ENCODE measurements around the gene FHL2.
"Not testable (repeated sequence)": the region's sequence is repeated elsewhere in the genome, so short reads cannot be mapped to it uniquely, and the experiment has no call there.

The FHL2 gene

GRCh38 chr2:105329197-105329554 is 69.7 kb downstream of the FHL2 start:
- Histone ChIP-seq H3K4me3 (ENCODE audit: insufficient read length, low read depth) (peak overlapping the region; percentile 62), H3K9ac (ENCODE audit: insufficient read length, low read depth) (peak overlapping the region; percentile 80), H3K4me1 (ENCODE audit: insufficient read depth, insufficient read length) (peaks cover 12% of the 10 kb centered on the region), H3K9me3 (ENCODE audit: insufficient read depth, low read length) (no peaks in the 10 kb centered on the region), H3K27me3 (ENCODE audit: insufficient read depth, insufficient read length) (no peaks in the 10 kb centered on the region), H3K36me3 (ENCODE audit: insufficient read depth, insufficient read length, low read length) (peaks cover 12% of the 10 kb centered on the region)
- no peak for DNase-seq (ENCODE audit: low read depth, low spot score)
- TF ChIP-seq YY1 (IDR thresholded peaks at IDR 0.05; ENCODE audit: insufficient read depth, insufficient read length) = no peak
- no peak for TF ChIP-seq SUZ12 (IDR thresholded peaks at IDR 0.05; ENCODE audit: extremely low read depth, insufficient read depth, insufficient read length)
- no peak for TF ChIP-seq ZNF274 (IDR thresholded peaks at IDR 0.05; ENCODE audit: low read depth, low read length)

GRCh38 chr2:105328281-105329196 is 70.3 kb downstream of the FHL2 start:
- H3K4me3 ChIP-seq (ENCODE audit: insufficient read length, low read depth) = peak overlapping the region; percentile 62
- DNase-seq (ENCODE audit: low read depth, low spot score) = no peak

GRCh38 chr2:105327690-105328089 is 71.2 kb downstream of the FHL2 start:
- Histone ChIP-seq H3K4me3 (ENCODE audit: insufficient read length, low read depth) (no peak overlapping the region), H3K9ac (ENCODE audit: insufficient read length, low read depth) (no peak overlapping the region), H3K27me3 (ENCODE audit: insufficient read depth, insufficient read length) (no peaks in the 10 kb centered on the region), H3K36me3 (ENCODE audit: insufficient read depth, insufficient read length, low read length) (peaks cover 5% of the 10 kb centered on the region), H3K9me3 (ENCODE audit: insufficient read depth, low read length) (no peaks in the 10 kb centered on the region), H3K4me1 (ENCODE audit: insufficient read depth, insufficient read length) (peaks cover 12% of the 10 kb centered on the region)
- no peak for TF ChIP-seq ZNF274 (IDR thresholded peaks at IDR 0.05; ENCODE audit: low read depth, low read length)
- TF ChIP-seq YY1 (IDR thresholded peaks at IDR 0.05; ENCODE audit: insufficient read depth, insufficient read length) = no peak
- TF ChIP-seq SUZ12 (IDR thresholded peaks at IDR 0.05; ENCODE audit: extremely low read depth, insufficient read depth, insufficient read length) = no peak
- no peak for DNase-seq (ENCODE audit: low read depth, low spot score)

More at GRCh38 chr2:105328281-105329196, 70.3 kb downstream of the FHL2 start:
- peaks cover 5% of the 10 kb centered on the region for H3K36me3 ChIP-seq (ENCODE audit: insufficient read depth, insufficient read length, low read length)
- H3K9ac ChIP-seq (ENCODE audit: insufficient read length, low read depth) = peak overlapping the region; percentile 80
- H3K27me3 ChIP-seq (ENCODE audit: insufficient read depth, insufficient read length) = no peaks in the 10 kb centered on the region
- TF ChIP-seq ZNF274 (IDR thresholded peaks at IDR 0.05; ENCODE audit: low read depth, low read length) = no peak
- TF ChIP-seq SUZ12 (IDR thresholded peaks at IDR 0.05; ENCODE audit: extremely low read depth, insufficient read depth, insufficient read length) = no peak
- TF ChIP-seq YY1 (IDR thresholded peaks at IDR 0.05; ENCODE audit: insufficient read depth, insufficient read length) = no peak
- H3K4me1 ChIP-seq (ENCODE audit: insufficient read depth, insufficient read length) = peaks cover 12% of the 10 kb centered on the region
- no peaks in the 10 kb centered on the region for H3K9me3 ChIP-seq (ENCODE audit: insufficient read depth, low read length)

GRCh38 chr2:105327271-105327670 is 71.6 kb downstream of the FHL2 start:
- not testable (repeated sequence) for H3K4me3 ChIP-seq (ENCODE audit: insufficient read length, low read depth); H3K9me3 ChIP-seq (ENCODE audit: insufficient read depth, low read length); H3K27me3 ChIP-seq (ENCODE audit: insufficient read depth, insufficient read length); DNase-seq (ENCODE audit: low read depth, low spot score); H3K9ac ChIP-seq (ENCODE audit: insufficient read length, low read depth); H3K36me3 ChIP-seq (ENCODE audit: insufficient read depth, insufficient read length, low read length)
- peaks cover 12% of the 10 kb centered on the region for H3K4me1 ChIP-seq (ENCODE audit: insufficient read depth, insufficient read length)

- no peak for DNase-seq (ENCODE audit: low read depth, low spot score)
- Histone ChIP-seq H3K4me1 (ENCODE audit: insufficient read depth, insufficient read length) (peaks cover 10% of the 10 kb centered on the region), H3K27me3 (ENCODE audit: insufficient read depth, insufficient read length) (no peaks in the 10 kb centered on the region), H3K4me3 (ENCODE audit: insufficient read length, low read depth) (no peak overlapping the region), H3K9ac (ENCODE audit: insufficient read length, low read depth) (no peak overlapping the region), H3K36me3 (ENCODE audit: insufficient read depth, insufficient read length, low read length) (peaks cover 5% of the 10 kb centered on the region), H3K9me3 (ENCODE audit: insufficient read depth, low read length) (no peaks in the 10 kb centered on the region)
- TF ChIP-seq YY1 (IDR thresholded peaks at IDR 0.05; ENCODE audit: insufficient read depth, insufficient read length) (no peak), ZNF274 (IDR thresholded peaks at IDR 0.05; ENCODE audit: low read depth, low read length) (no peak), SUZ12 (IDR thresholded peaks at IDR 0.05; ENCODE audit: extremely low read depth, insufficient read depth, insufficient read length) (no peak)
Measured at GRCh38 chr2:105325389-105325963, 73.4 kb downstream of the FHL2 start.

- Histone ChIP-seq H3K9me3 (ENCODE audit: insufficient read depth, low read length) (no peaks in the 10 kb centered on the region), H3K36me3 (ENCODE audit: insufficient read depth, insufficient read length, low read length) (peaks cover 5% of the 10 kb centered on the region), H3K9ac (ENCODE audit: insufficient read length, low read depth) (no peak overlapping the region), H3K4me3 (ENCODE audit: insufficient read length, low read depth) (no peak overlapping the region), H3K27me3 (ENCODE audit: insufficient read depth, insufficient read length) (no peaks in the 10 kb centered on the region), H3K4me1 (ENCODE audit: insufficient read depth, insufficient read length) (peaks cover 10% of the 10 kb centered on the region)
- TF ChIP-seq SUZ12 (IDR thresholded peaks at IDR 0.05; ENCODE audit: extremely low read depth, insufficient read depth, insufficient read length) (no peak), YY1 (IDR thresholded peaks at IDR 0.05; ENCODE audit: insufficient read depth, insufficient read length) (no peak)
- DNase-seq (ENCODE audit: low read depth, low spot score) = no peak
Measured at GRCh38 chr2:105324732-105325131, 74.1 kb downstream of the FHL2 start.

GRCh38 chr2:105324101-105324500 is 74.8 kb downstream of the FHL2 start:
- Histone ChIP-seq H3K4me3 (ENCODE audit: insufficient read length, low read depth) (no peak overlapping the region), H3K27me3 (ENCODE audit: insufficient read depth, insufficient read length) (no peaks in the 10 kb centered on the region), H3K4me1 (ENCODE audit: insufficient read depth, insufficient read length) (peaks cover 10% of the 10 kb centered on the region), H3K9ac (ENCODE audit: insufficient read length, low read depth) (no peak overlapping the region), H3K9me3 (ENCODE audit: insufficient read depth, low read length) (no peaks in the 10 kb centered on the region), H3K36me3 (ENCODE audit: insufficient read depth, insufficient read length, low read length) (peaks cover 5% of the 10 kb centered on the region)
- DNase-seq (ENCODE audit: low read depth, low spot score) = no peak
- TF ChIP-seq YY1 (IDR thresholded peaks at IDR 0.05; ENCODE audit: insufficient read depth, insufficient read length) (no peak), SUZ12 (IDR thresholded peaks at IDR 0.05; ENCODE audit: extremely low read depth, insufficient read depth, insufficient read length) (no peak), ZNF274 (IDR thresholded peaks at IDR 0.05; ENCODE audit: low read depth, low read length) (no peak)

Data from NT2/D1 (cell line).